ENCODE results near the gene PIP5K1C.

DNA sequence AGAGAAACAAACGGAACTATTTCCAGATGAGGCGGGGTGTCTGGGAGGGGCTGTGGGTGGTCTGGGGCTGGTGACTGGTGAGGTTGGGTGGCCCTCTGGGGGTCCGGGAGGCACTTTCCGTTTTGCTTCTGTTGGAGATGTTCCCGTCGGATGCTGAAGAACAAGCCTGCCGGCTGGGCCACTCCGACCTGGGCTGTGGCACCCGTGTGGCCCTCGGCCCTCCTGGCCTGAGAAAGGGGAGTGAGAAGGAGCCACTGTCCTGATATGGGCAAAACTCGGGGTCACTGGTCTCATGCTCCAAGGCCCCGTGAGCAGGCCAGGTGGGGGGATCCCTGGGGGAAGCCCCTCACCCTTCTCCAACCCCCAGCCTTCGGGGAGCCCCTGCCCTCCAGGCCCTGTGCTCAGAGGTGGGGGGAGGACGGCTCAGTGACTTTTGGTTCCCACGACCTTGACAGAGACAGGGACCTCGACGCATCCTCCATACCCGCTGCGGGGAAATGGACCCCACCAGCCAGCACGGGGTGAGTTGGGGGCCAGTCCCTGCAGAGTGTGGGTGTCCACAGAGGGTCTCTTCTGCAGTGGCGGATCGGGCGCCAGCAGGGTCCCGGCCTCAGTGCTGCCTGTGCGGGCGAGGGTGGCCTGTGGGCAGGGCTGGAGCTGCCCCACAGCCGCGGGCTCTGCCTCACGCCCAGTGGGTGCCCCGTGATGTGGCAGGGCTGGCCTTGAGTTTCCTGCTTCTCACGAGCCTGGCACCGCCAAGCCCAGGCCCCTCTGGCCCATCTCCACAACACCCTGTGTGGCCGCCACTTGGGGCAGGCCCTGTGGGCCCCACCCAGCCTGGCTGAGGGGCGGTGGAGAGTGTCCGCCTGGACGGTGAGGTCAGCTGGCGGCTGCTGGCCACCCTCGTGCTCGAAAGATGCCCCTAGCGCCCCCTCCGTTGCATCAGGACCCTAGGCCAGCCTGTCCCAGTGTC is 89.2 kb downstream of the PIP5K1C start:
- TF ChIP-seq, protein P1, sequence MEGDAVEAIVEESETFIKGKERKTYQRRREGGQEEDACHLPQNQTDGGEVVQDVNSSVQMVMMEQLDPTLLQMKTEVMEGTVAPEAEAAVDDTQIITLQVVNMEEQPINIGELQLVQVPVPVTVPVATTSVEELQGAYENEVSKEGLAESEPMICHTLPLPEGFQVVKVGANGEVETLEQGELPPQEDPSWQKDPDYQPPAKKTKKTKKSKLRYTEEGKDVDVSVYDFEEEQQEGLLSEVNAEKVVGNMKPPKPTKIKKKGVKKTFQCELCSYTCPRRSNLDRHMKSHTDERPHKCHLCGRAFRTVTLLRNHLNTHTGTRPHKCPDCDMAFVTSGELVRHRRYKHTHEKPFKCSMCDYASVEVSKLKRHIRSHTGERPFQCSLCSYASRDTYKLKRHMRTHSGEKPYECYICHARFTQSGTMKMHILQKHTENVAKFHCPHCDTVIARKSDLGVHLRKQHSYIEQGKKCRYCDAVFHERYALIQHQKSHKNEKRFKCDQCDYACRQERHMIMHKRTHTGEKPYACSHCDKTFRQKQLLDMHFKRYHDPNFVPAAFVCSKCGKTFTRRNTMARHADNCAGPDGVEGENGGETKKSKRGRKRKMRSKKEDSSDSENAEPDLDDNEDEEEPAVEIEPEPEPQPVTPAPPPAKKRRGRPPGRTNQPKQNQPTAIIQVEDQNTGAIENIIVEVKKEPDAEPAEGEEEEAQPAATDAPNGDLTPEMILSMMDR (IDR thresholded peaks at IDR 0.05): no peak
- TF ChIP-seq POLR2A (IDR thresholded peaks at IDR 0.05): no peak

Measured in ovary (tissue), 3 donors.